HepG2 (cell line): ENCODE results near the gene STRIT1. TPM values are rescaled to one million over a fixed set of nuclear protein-coding genes. Genes with fewer than 3 reads are reported as not detected.

ENCODE experiments used
- ATAC-seq: fragments of 200-7000 bp; cut with Tn5 transposase; 3 replicates; pipeline ENCODE4 v1.9.1; 2020; ENCODE audit warnings: mild to moderate bottlenecking, moderate library complexity
- BruUV-seq: library from RNA; stranded (reverse); fragments of 400-500 nt; replicated peaks from 2 replicates; lab custom pipeline; 2021; lab: Mats Ljungman, UMichigan
- CTCF ChIA-PET: fragments of 300-600 bp; formaldehyde crosslinking; extraction: SDS; loops from one replicate; lab custom pipeline; 2021; ENCODE audit warnings: low total read pairs, inconsistent platforms, low intra/inter-chr PET ratio; lab: Yijun Ruan, JAX
- POLR2A ChIA-PET: fragments of 350-600 bp; sonication (Branson Sonifier 250); formaldehyde crosslinking; loops from one replicate; lab custom pipeline; 2020; ENCODE audit warnings: antibody characterized with exemption, inconsistent platforms; lab: Yijun Ruan, JAX
- DNase-seq: peaks from one replicate; pipeline ENCODE4 v3.0.0-alpha.2; 2015; ENCODE audit warnings: low spot score
- FAIRE-seq: peaks from 3 replicates; lab custom pipeline; 2011; peaks lifted over from hg19 to GRCh38; lab: Jason Lieb, UNC
- H2AFZ ChIP-seq: one replicate; pipeline ENCODE4 v1.6.1; 2011; ENCODE audit warnings: low read length, inconsistent platforms
- H3K27ac ChIP-seq: fragments of 300-600 bp; 3 replicates; pipeline ENCODE4 v1.8.0; 2011; ENCODE audit warnings: mixed run types, mild to moderate bottlenecking, mixed read lengths, low read length, inconsistent platforms; ENCODE audit not compliant: insufficient read depth; ENCODE audit errors: extremely low read length
- H3K27me3 ChIP-seq, 2 experiments: fragments of 200-600 bp in 1 of 2; 2 replicates in 1 of 2; 3 replicates in 1 of 2; pipeline versions ENCODE4 v1.6.0 to v1.8.0; 2011; ENCODE audit warnings: low read length in 2 of 2, mild to moderate bottlenecking in 2 of 2, moderate library complexity in 2 of 2, inconsistent platforms in 1 of 2; ENCODE audit not compliant: insufficient read depth in 2 of 2, control insufficient read depth in 1 of 2
- H3K36me3 ChIP-seq, 2 experiments: fragments of 200-600 bp in 1 of 2; replicated peaks in 1 of 2; 2 replicates in 1 of 2; 3 replicates in 1 of 2; pipeline versions ENCODE4 v1.5.1 to v1.8.0; 2011; ENCODE audit warnings: low read length in 2 of 2, inconsistent platforms in 1 of 2; ENCODE audit not compliant: insufficient read depth in 2 of 2, control insufficient read depth in 1 of 2
- H3K4me1 ChIP-seq: 2 replicates; pipeline ENCODE4 v1.5.1; 2012; ENCODE audit warnings: low read length, inconsistent platforms; ENCODE audit not compliant: insufficient read depth
- H3K4me2 ChIP-seq: 2 replicates; pipeline ENCODE4 v1.6.0; 2011; ENCODE audit warnings: low read depth, low read length, inconsistent platforms
- H3K4me3 ChIP-seq, 3 experiments: fragments of 200-600 bp in 1 of 3; sonication (generic), shearing (Covaris generic) in 1 of 3; replicated peaks in 1 of 3; 2 replicates each; pipeline ENCODE4 v1.5.1; 2011 to 2016; ENCODE audit warnings: low read length in 3 of 3, inconsistent platforms in 2 of 3, low read depth in 2 of 3, mild to moderate bottlenecking in 2 of 3, control low read depth in 1 of 3, mixed read lengths in 1 of 3; ENCODE audit not compliant: insufficient read depth in 1 of 3
- H3K79me2 ChIP-seq: one replicate; pipeline ENCODE4 v1.6.1; 2011; ENCODE audit warnings: low read length, inconsistent platforms; ENCODE audit not compliant: insufficient read depth
- H3K9ac ChIP-seq: 2 replicates; pipeline ENCODE4 v1.6.0; 2011; ENCODE audit warnings: mild to moderate bottlenecking, low read depth, low read length, inconsistent platforms; ENCODE audit not compliant: insufficient read depth
- H3K9me3 ChIP-seq: 2 replicates; pipeline ENCODE4 v1.5.1; 2012; ENCODE audit warnings: mild to moderate bottlenecking, low read length
- H4K20me1 ChIP-seq: 2 replicates; pipeline ENCODE4 v1.6.0; 2011; ENCODE audit warnings: inconsistent platforms, mild to moderate bottlenecking, low read length, moderate library complexity; ENCODE audit not compliant: insufficient read depth
- DR1 ChIP-seq: sonication (generic); formaldehyde crosslinking; IDR thresholded peaks from 2 replicates; pipeline ENCODE4 v1.8.0; 2021; ENCODE audit warnings: mild to moderate bottlenecking, missing genetic modification reagents, inconsistent platforms
- FOXO1 ChIP-seq: sonication (generic); formaldehyde crosslinking; IDR thresholded peaks from 2 replicates; pipeline ENCODE4 v1.4.0; 2020; ENCODE audit warnings: missing genetic modification reagents
- LBX2 ChIP-seq: sonication (generic); formaldehyde crosslinking; IDR thresholded peaks from 2 replicates; pipeline ENCODE4 v1.5.0; 2020; ENCODE audit warnings: missing genetic modification reagents, mild to moderate bottlenecking, borderline replicate concordance
- MTA3 ChIP-seq: sonication (generic); formaldehyde crosslinking; IDR thresholded peaks from 2 replicates; pipeline ENCODE4 v1.4.0; 2020; ENCODE audit warnings: missing genetic modification reagents
- NBN ChIP-seq: fragments of 450-650 bp; conservative IDR thresholded peaks from 2 replicates; pipeline ENCODE4 v1.6.1; 2017
- POLR2G ChIP-seq: fragments of 200-400 bp; formaldehyde crosslinking; IDR thresholded peaks from 2 replicates; pipeline ENCODE4 v1.6.1; 2018; ENCODE audit warnings: mild to moderate bottlenecking, low read depth, low read length, moderate library complexity
- PPARG ChIP-seq: conservative IDR thresholded peaks from 2 replicates; pipeline ENCODE4 v1.6.1; 2016; ENCODE audit warnings: missing biosample characterization, missing genetic modification reagents
- RNF219 ChIP-seq: sonication (generic); formaldehyde crosslinking; IDR thresholded peaks from 2 replicates; pipeline ENCODE4 v1.5.0; 2020; ENCODE audit warnings: mild to moderate bottlenecking, missing genetic modification reagents
- SIN3B ChIP-seq: fragments of 150-350 bp; IDR thresholded peaks from 2 replicates; pipeline ENCODE4 v1.6.1; 2014; ENCODE audit warnings: low read length
- SMAD3 ChIP-seq: sonication (generic); formaldehyde crosslinking; IDR thresholded peaks from 2 replicates; pipeline ENCODE4 v1.4.0; 2020; ENCODE audit warnings: missing genetic modification reagents
- SP2 ChIP-seq: sonication (generic); formaldehyde crosslinking; IDR thresholded peaks from 2 replicates; pipeline ENCODE4 v1.5.1; 2020; ENCODE audit warnings: mild to moderate bottlenecking, missing genetic modification reagents
- SRSF9 ChIP-seq: fragments of 200-400 bp; formaldehyde crosslinking; IDR thresholded peaks from 2 replicates; pipeline ENCODE4 v1.6.1; 2018; ENCODE audit warnings: borderline replicate concordance, mild to moderate bottlenecking, low read depth, low read length; ENCODE audit not compliant: insufficient read depth, poor library complexity, severe bottlenecking
- TBX3 ChIP-seq: fragments of 450-650 bp; IDR thresholded peaks from 2 replicates; pipeline ENCODE4 v1.6.1; 2017; ENCODE audit warnings: antibody characterized with exemption, mild to moderate bottlenecking, inconsistent platforms, borderline replicate concordance
- ZBTB20 ChIP-seq: sonication (generic); formaldehyde crosslinking; IDR thresholded peaks from 2 replicates; pipeline ENCODE4 v1.8.1; 2023; ENCODE audit warnings: missing genetic modification reagents, low read depth, mild to moderate bottlenecking, borderline replicate concordance
- ZBTB25 ChIP-seq: IDR thresholded peaks from 2 replicates; pipeline ENCODE4 v1.6.1; 2018; ENCODE audit warnings: missing genetic modification reagents
- ZBTB26 ChIP-seq: IDR thresholded peaks from 2 replicates; pipeline ENCODE4 v1.6.1; 2016; ENCODE audit warnings: missing compliant biosample characterization, missing genetic modification reagents, borderline replicate concordance
- ZKSCAN8 ChIP-seq: IDR thresholded peaks from 2 replicates; pipeline ENCODE4 v1.6.1; 2016; ENCODE audit warnings: borderline replicate concordance, missing genetic modification reagents, missing compliant biosample characterization
- ZMYM2 ChIP-seq: sonication (generic); formaldehyde crosslinking; IDR thresholded peaks from 2 replicates; pipeline ENCODE4 v1.8.0; 2022; ENCODE audit warnings: mild to moderate bottlenecking, missing genetic modification reagents
- ZNF567 ChIP-seq: sonication (generic); formaldehyde crosslinking; IDR thresholded peaks from 2 replicates; pipeline ENCODE4 v1.8.1; 2023; ENCODE audit warnings: mild to moderate bottlenecking, missing genetic modification reagents, borderline replicate concordance
- WGBS: methylation state at CpG from one replicate; pipeline ENCODE4 v1.1.6; 2017; ENCODE audit warnings: low lambda C conversion rate; 5-methylcytosine and 5-hydroxymethylcytosine counted together
- in situ Hi-C: cut with HindIII; loops from 2 replicates; pipeline ENCODE4 v1.10.0; 2017; ENCODE audit warnings: low pct_unique_long_range_greater_than_20kb; ENCODE audit not compliant: extremely low pct_ligation_motif_present
- intact Hi-C: fragments of 100-400 bp; cut with micrococcal nuclease; formaldehyde crosslinking; loops from one replicate; pipeline ENCODE4 v1.10.0; 2022; ENCODE audit not compliant: unreplicated experiment
- polyA plus RNA-seq, 8 experiments: library from polyadenylated mRNA; depleted of rRNA in 3 of 8; stranded (reverse) in 7 of 8; unstranded in 1 of 8; fragments of >200 nt; fragmentation: Illumina TruSeq in 4 of 8; extraction: Trizol in 4 of 8; gene quantifications; 2 replicates each; pipeline versions ENCODE4 v1.2.1 to v1.2.3, GENCODE V29; 2011 to 2016; ENCODE audit warnings: low read depth in 4 of 8, missing spikeins in 1 of 8, mixed read lengths in 1 of 8; ENCODE audit not compliant: insufficient read depth in 1 of 8
- total RNA-seq, 5 experiments: library from RNA; depleted of rRNA; stranded (reverse); fragments of >200 nt; fragmentation: Illumina TruSeq; extraction: Trizol; gene quantifications; 2 replicates each; pipeline ENCODE4 v1.2.3, GENCODE V29; 2016; ENCODE audit warnings: low read depth in 1 of 5

STRIT1 gene
- total and polyA plus RNA-seq, 2 of the 13 experiments (the other 11 are each of a cell fraction or from before 2014, with no cell fraction given) = not detected

- TF ChIP-seq ZMYM2 (no peak), SP2 (CRISPR knock-in tag) (no peak), ZBTB26 (CRISPR knock-in tag) (no peak), SIN3B (no peak), MTA3 (CRISPR knock-in tag) (no peak), POLR2G (no peak), ZBTB20 (CRISPR knock-in tag) (no peak)
These were observed 40.9 kb upstream of the STRIT1 start (continued) for GRCh38 chr3:155334215-155334913.

GRCh38 chr3:155332716-155333115 lies 39.2 kb upstream of the STRIT1 start:
- intact Hi-C loops (no loop called here), in situ Hi-C loops (no loop called here)
- Histone ChIP-seq H3K4me2 (no peak overlapping the region), H3K4me1 (no peaks in the 10 kb centered on the region), H3K27me3 (no peaks in the 10 kb centered on the region), H2AFZ (no peak overlapping the region), H4K20me1 (no peaks in the 10 kb centered on the region), H3K36me3 (no peaks in the 10 kb centered on the region), H3K79me2 (no peaks in the 10 kb centered on the region), H3K27ac (no peak overlapping the region), H3K9me3 (no peaks in the 10 kb centered on the region), H3K4me3 (no peak overlapping the region), H3K9ac (no peak overlapping the region)
- 1% methylated on average over 4 of the region's 4 CpGs for WGBS
- FAIRE-seq (no peak), ATAC-seq (no peak), DNase-seq (no peak)
- CTCF ChIA-PET = no interaction called here
- POLR2A ChIA-PET = no interaction called here
- no TSS peak for BruUV-seq
- TF ChIP-seq FOXO1 (CRISPR knock-in tag) (no peak), PPARG (CRISPR knock-in tag) (no peak), DR1 (CRISPR knock-in tag) (no peak), SMAD3 (CRISPR knock-in tag) (no peak), LBX2 (no peak), TBX3 (no peak), ZBTB25 (CRISPR knock-in tag) (no peak), SRSF9 (no peak), NBN (no peak), RNF219 (CRISPR knock-in tag) (no peak), ZNF567 (CRISPR knock-in tag) (no peak), ZKSCAN8 (no peak)
